H1 (cell line): ENCODE measurements around the gene SCN8A. TPM values are rescaled to one million over a fixed set of nuclear protein-coding genes. Genes with fewer than 3 reads are reported as not detected.

Experiments used
- ASH2L ChIP-seq: fragments of 200-600, 300-600 bp; sonication (generic); IDR thresholded peaks from one replicate; pipeline ENCODE4 v1.7.1; 2017; ENCODE audit warnings: low read length
- CBX8 ChIP-seq: fragments of 300-800, 300-1000 bp; sonication (generic); IDR thresholded peaks from 2 replicates; pipeline ENCODE4 v1.7.1; 2016; ENCODE audit warnings: low read depth, low read length, borderline replicate concordance
- CEBPB ChIP-seq: IDR thresholded peaks from 2 replicates; pipeline ENCODE4 v1.6.1; 2012; ENCODE audit warnings: low read depth, low read length
- CHD1 ChIP-seq: IDR thresholded peaks from 2 replicates; pipeline ENCODE4 v1.6.1; 2012; ENCODE audit warnings: low read depth, low read length, improper control_type of control experiment
- GABPA ChIP-seq: IDR thresholded peaks from 2 replicates; pipeline ENCODE4 v1.6.1; 2011; ENCODE audit warnings: mild to moderate bottlenecking, low read length, moderate library complexity, borderline replicate concordance; ENCODE audit not compliant: insufficient read depth
- SIRT6 ChIP-seq: IDR thresholded peaks from one replicate; pipeline ENCODE4 v1.7.1; 2012; ENCODE audit warnings: low read length, inconsistent platforms
- polyA plus RNA-seq, 7 experiments: library from polyadenylated mRNA; depleted of rRNA in 3 of 7; stranded (reverse) in 5 of 7; unstranded in 2 of 7; fragments of >200 nt in 5 of 7; fragments of 200-250 nt in 2 of 7; gene quantifications; 1 replicate in 5 of 7; 2 replicates in 1 of 7; 4 replicates in 1 of 7; pipeline versions ENCODE4 v1.2.1 to v1.2.3, GENCODE V29; 2011 to 2013; ENCODE audit warnings: missing spikeins in 2 of 7, mixed read lengths in 2 of 7
- total RNA-seq: library from RNA; stranded (reverse); fragmentation: NEBNext Ultra II Directional; extraction: Animal tissue kit (Norgen Biotek cat#: 25700); gene quantifications from 2 replicates; pipeline ENCODE4 v1.2.1, GENCODE V29; 2021

SCN8A gene
- total and polyA plus RNA-seq, 2 of the 8 experiments (the other 6 are each of a cell fraction or from before 2014, with no cell fraction given) = 6.3 to 10.7 TPM

- TF ChIP-seq SIRT6 (no peak), GABPA (no peak), CHD1 (no peak), ASH2L (no peak), CBX8 (no peak), CEBPB (no peak)
These were observed 34.3 kb downstream of the SCN8A start (continued) for GRCh38 chr12:51625370-51625769.
